ENCODE data around the gene ADAMTSL3. TPM values are rescaled to one million over a fixed set of nuclear protein-coding genes. Genes with fewer than 3 reads are reported as not detected.

The ADAMTSL3 gene
- total RNA-seq, 2 donors from 2014 or later: not detected

GRCh38 chr15:83794209-83794608, 140.3 kb downstream of the ADAMTSL3 start:
- Mint-ChIP-seq H3K4me1 (no peaks in the 10 kb centered on the region), H3K27ac (no peak overlapping the region), H3K36me3 (ENCODE audit: low read depth) (no peaks in the 10 kb centered on the region), H3K27me3 (peaks cover 7% of the 10 kb centered on the region), H3K4me3 (no peak overlapping the region)
- DNase-seq (no peak), ATAC-seq (no peak)
- no peaks in the 10 kb centered on the region for H3K9me3 ChIP-seq (ENCODE audit: control insufficient read depth, low read length, poor library complexity, severe bottlenecking)

DNA sequence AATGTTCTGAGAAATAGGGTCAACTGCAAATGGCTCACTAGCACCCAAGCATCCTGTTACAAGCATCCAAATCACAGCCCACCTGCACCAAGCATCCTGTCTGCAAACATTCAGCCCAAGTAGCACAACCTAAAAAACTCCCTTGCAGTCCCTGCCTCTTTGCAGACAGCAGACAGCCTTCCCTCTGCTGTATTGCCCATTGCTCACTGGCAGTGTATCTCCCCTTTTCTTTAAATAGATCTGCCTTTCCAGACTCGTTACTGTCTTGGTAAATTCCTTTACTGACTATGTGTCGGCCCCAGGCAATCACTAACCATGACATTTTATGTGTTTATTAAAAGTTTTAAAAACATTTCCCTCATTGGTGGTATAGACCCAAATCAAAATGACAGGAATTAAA, 155.4 kb downstream of the ADAMTSL3 start:
- ATAC-seq (no peak), DNase-seq (no peak)
- no peaks in the 10 kb centered on the region for H3K4me1 Mint-ChIP-seq
- H3K9me3 ChIP-seq (ENCODE audit: control insufficient read depth, low read length, poor library complexity, severe bottlenecking): no peaks in the 10 kb centered on the region
- no peak overlapping the region for H3K4me3 Mint-ChIP-seq
- no peak overlapping the region for H3K27ac Mint-ChIP-seq
- peaks cover 7% of the 10 kb centered on the region for H3K27me3 Mint-ChIP-seq
- H3K36me3 Mint-ChIP-seq (ENCODE audit: low read depth): no peaks in the 10 kb centered on the region

DNA sequence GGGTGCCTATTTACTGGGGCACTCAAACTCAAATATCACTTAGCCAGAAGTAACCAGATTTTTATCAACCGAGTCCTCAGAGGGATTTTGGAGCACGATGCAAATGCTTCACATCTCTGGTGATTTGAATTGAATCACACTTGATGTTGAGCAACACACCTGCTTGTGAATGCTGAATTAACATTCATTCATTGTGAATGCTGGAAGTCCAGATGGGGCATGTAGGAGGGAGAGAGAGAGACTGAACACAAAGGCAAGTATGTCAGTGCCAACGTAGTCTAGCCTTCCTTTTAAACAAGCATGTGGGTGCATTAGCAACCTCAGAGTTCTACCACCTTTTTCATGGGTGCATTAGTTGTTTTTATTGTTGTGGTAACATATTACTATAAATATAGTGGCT, 156.2 kb downstream of the ADAMTSL3 start:
- DNase-seq (no peak), ATAC-seq (no peak)
- no peaks in the 10 kb centered on the region for H3K4me1 Mint-ChIP-seq
- H3K4me3 Mint-ChIP-seq: no peak overlapping the region
- H3K9me3 ChIP-seq (ENCODE audit: control insufficient read depth, low read length, poor library complexity, severe bottlenecking): no peaks in the 10 kb centered on the region
- H3K27me3 Mint-ChIP-seq: peaks cover 10% of the 10 kb centered on the region
- no peak overlapping the region for H3K27ac Mint-ChIP-seq
- no peaks in the 10 kb centered on the region for H3K36me3 Mint-ChIP-seq (ENCODE audit: low read depth)

GRCh38 chr15:83813682-83814081, 159.8 kb downstream of the ADAMTSL3 start:
- no peak overlapping the region for H3K27ac Mint-ChIP-seq
- DNase-seq: no peak

GRCh38 chr15:83815506-83815905, 161.6 kb downstream of the ADAMTSL3 start:
- no peaks in the 10 kb centered on the region for H3K9me3 ChIP-seq (ENCODE audit: control insufficient read depth, low read length, poor library complexity, severe bottlenecking)
- no peaks in the 10 kb centered on the region for H3K4me1 Mint-ChIP-seq
- peaks cover 25% of the 10 kb centered on the region for H3K27me3 Mint-ChIP-seq
- no peaks in the 10 kb centered on the region for H3K36me3 Mint-ChIP-seq (ENCODE audit: low read depth)
- ATAC-seq (no peak), DNase-seq (no peak)
- H3K4me3 Mint-ChIP-seq: no peak overlapping the region
- H3K27ac Mint-ChIP-seq: no peak overlapping the region

More at GRCh38 chr15:83813682-83814081, 159.8 kb downstream of the ADAMTSL3 start:
- Mint-ChIP-seq H3K4me3 (no peak overlapping the region), H3K4me1 (no peaks in the 10 kb centered on the region), H3K27me3 (peaks cover 25% of the 10 kb centered on the region), H3K36me3 (ENCODE audit: low read depth) (no peaks in the 10 kb centered on the region)
- H3K9me3 ChIP-seq (ENCODE audit: control insufficient read depth, low read length, poor library complexity, severe bottlenecking): no peaks in the 10 kb centered on the region
- ATAC-seq: no peak

DNA sequence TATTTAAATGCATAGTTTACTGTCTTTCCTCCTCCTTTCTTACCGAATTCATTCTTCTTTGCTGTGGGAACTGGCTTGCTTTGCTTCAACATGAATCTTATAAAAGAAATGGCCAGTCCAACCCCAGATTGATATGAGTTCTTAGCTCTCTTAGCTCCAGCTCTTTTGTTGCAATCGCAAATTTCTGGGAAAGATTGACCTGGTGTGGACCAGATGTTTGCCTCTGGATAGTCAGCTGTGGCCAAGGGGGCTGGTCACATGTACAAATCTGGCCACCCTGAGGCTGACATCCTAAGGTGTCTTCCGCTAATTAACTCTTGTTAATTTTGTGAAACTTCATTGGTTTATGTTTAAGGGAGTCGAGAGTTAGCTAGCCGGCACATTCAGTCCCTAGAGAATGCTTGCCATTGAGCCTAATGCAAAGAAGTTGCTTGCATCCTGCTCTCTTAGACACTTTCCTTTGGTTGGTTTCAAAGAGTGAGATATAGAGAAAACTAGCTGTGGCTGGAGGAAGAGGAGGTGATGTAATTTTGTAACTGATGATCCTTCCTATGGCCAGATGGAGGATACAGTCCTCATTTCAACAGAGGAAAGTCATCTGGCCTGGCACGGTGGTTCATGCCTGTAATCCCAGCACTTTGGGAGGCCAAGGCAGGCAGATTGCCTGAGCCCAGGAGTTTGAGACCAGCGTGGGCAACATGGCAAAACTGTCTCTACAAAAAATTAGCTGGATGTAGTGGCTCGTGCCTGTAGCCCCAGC, 162.4 kb downstream of the ADAMTSL3 start:
- Mint-ChIP-seq H3K27me3 (peaks cover 25% of the 10 kb centered on the region), H3K4me1 (no peaks in the 10 kb centered on the region), H3K27ac (no peak overlapping the region), H3K36me3 (ENCODE audit: low read depth) (no peaks in the 10 kb centered on the region), H3K4me3 (no peak overlapping the region)
- DNase-seq: no peak
- ATAC-seq: no peak
- no peaks in the 10 kb centered on the region for H3K9me3 ChIP-seq (ENCODE audit: control insufficient read depth, low read length, poor library complexity, severe bottlenecking)

- Mint-ChIP-seq H3K4me3 (no peak overlapping the region), H3K27me3 (peaks cover 21% of the 10 kb centered on the region), H3K27ac (no peak overlapping the region), H3K36me3 (ENCODE audit: low read depth) (no peaks in the 10 kb centered on the region), H3K4me1 (no peaks in the 10 kb centered on the region)
- no peak for DNase-seq
- no peak for ATAC-seq
- H3K9me3 ChIP-seq (ENCODE audit: control insufficient read depth, low read length, poor library complexity, severe bottlenecking): no peaks in the 10 kb centered on the region
Observed at GRCh38 chr15:83818591-83818990, 164.7 kb downstream of the ADAMTSL3 start.

DNA sequence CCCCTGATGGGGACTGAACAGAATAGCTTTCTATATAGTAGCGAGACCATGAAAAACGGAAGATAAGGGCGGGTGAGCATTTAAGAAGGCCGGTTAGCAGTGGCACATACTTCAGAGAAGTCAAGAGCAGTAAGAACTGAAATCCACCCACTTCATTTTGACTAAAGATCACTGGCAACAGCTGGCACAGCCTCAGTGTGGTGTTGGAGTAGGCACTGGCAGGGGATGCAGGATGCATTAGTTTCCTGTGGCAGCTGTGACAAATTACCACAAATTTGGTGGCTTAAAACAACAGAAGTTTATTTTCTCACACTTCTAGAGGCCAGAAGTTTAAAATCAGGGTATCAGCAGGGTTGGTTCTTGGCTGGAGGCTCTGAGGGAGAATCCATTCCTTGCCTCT, 176.5 kb downstream of the ADAMTSL3 start:
- H3K4me1 Mint-ChIP-seq: no peaks in the 10 kb centered on the region
- H3K9me3 ChIP-seq (ENCODE audit: control insufficient read depth, low read length, poor library complexity, severe bottlenecking): no peaks in the 10 kb centered on the region
- no peak overlapping the region for H3K27ac Mint-ChIP-seq
- no peaks in the 10 kb centered on the region for H3K27me3 Mint-ChIP-seq
- H3K36me3 Mint-ChIP-seq (ENCODE audit: low read depth): no peaks in the 10 kb centered on the region
- ATAC-seq (no peak), DNase-seq (no peak)
- no peak overlapping the region for H3K4me3 Mint-ChIP-seq

DNA sequence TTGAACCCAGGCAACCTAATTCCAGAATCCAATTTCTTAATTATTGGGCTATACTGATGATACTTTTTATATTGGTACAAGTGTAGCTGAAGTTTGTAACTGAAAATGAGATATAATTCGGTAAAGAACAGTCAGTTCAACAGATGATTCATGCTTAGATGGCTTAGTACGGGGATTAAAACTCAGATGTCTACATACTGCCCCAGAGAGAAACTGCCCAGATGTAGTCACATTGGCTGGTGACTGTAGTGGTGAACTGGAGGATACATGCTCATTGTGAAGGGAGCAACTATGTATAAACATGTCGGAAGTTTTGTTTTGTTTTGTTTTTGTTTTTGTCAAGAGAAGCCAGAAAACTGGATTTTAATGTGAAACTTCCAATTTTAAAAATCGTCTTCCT, 179.6 kb downstream of the ADAMTSL3 start:
- Mint-ChIP-seq H3K4me3 (no peak overlapping the region), H3K27ac (no peak overlapping the region)

GRCh38 chr15:83835479-83835878, 181.6 kb downstream of the ADAMTSL3 start:
- Mint-ChIP-seq H3K27me3 (no peaks in the 10 kb centered on the region), H3K4me1 (no peaks in the 10 kb centered on the region), H3K4me3 (no peak overlapping the region), H3K27ac (no peak overlapping the region), H3K36me3 (ENCODE audit: low read depth) (no peaks in the 10 kb centered on the region)
- ATAC-seq (no peak), DNase-seq (no peak)
- no peaks in the 10 kb centered on the region for H3K9me3 ChIP-seq (ENCODE audit: control insufficient read depth, low read length, poor library complexity, severe bottlenecking)

More for the DNA sequence above, 179.6 kb downstream of the ADAMTSL3 start:
- Mint-ChIP-seq H3K36me3 (ENCODE audit: low read depth) (no peaks in the 10 kb centered on the region), H3K4me1 (no peaks in the 10 kb centered on the region), H3K27me3 (no peaks in the 10 kb centered on the region)
- DNase-seq (no peak), ATAC-seq (no peak)
- no peaks in the 10 kb centered on the region for H3K9me3 ChIP-seq (ENCODE audit: control insufficient read depth, low read length, poor library complexity, severe bottlenecking)

- no peak for ATAC-seq
- no peaks in the 10 kb centered on the region for H3K4me1 Mint-ChIP-seq
Observed at GRCh38 chr15:83837945-83838571, 184.1 kb downstream of the ADAMTSL3 start.

GRCh38 chr15:83838763-83839162, 184.8 kb downstream of the ADAMTSL3 start:
- H3K36me3 Mint-ChIP-seq (ENCODE audit: low read depth): no peaks in the 10 kb centered on the region
- H3K4me3 Mint-ChIP-seq: no peak overlapping the region
- H3K4me1 Mint-ChIP-seq: no peaks in the 10 kb centered on the region
- ATAC-seq (no peak), DNase-seq (no peak)
- no peak overlapping the region for H3K27ac Mint-ChIP-seq
- no peaks in the 10 kb centered on the region for H3K9me3 ChIP-seq (ENCODE audit: control insufficient read depth, low read length, poor library complexity, severe bottlenecking)
- H3K27me3 Mint-ChIP-seq: peaks cover 4% of the 10 kb centered on the region

More at GRCh38 chr15:83837945-83838571, 184.1 kb downstream of the ADAMTSL3 start:
- H3K27me3 Mint-ChIP-seq: no peaks in the 10 kb centered on the region
- no peaks in the 10 kb centered on the region for H3K9me3 ChIP-seq (ENCODE audit: control insufficient read depth, low read length, poor library complexity, severe bottlenecking)
- no peaks in the 10 kb centered on the region for H3K36me3 Mint-ChIP-seq (ENCODE audit: low read depth)
- no peak for DNase-seq
- H3K4me3 Mint-ChIP-seq: no peak overlapping the region
- no peak overlapping the region for H3K27ac Mint-ChIP-seq

DNA sequence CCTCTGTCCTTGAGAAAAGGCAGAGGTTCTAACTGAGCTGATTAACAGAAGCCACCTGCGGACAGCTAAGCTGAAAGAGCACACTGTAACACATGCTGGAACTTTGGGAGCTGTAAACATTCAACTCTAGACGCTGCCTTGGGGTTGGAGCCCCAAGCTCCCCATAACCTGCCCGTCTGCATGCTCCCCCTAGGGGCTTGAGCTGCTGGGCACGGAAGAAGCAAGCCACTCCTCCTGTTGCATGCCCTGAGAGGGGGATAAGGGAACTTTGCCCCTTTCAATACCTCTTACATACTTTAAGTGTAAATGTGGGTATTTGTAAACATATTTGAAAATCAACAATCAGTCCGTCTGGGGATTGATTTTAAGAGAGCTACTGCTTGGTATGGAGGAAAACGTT, 188.4 kb downstream of the ADAMTSL3 start:
- Mint-ChIP-seq H3K27me3 (peaks cover 12% of the 10 kb centered on the region), H3K4me3 (no peak overlapping the region), H3K36me3 (ENCODE audit: low read depth) (no peaks in the 10 kb centered on the region), H3K4me1 (no peaks in the 10 kb centered on the region), H3K27ac (no peak overlapping the region)
- H3K9me3 ChIP-seq (ENCODE audit: control insufficient read depth, low read length, poor library complexity, severe bottlenecking): no peaks in the 10 kb centered on the region
- ATAC-seq (no peak), DNase-seq (no peak)

GRCh38 chr15:83843471-83843871, 189.5 kb downstream of the ADAMTSL3 start:
- Mint-ChIP-seq H3K27me3 (peaks cover 12% of the 10 kb centered on the region), H3K27ac (no peak overlapping the region), H3K4me3 (no peak overlapping the region), H3K36me3 (ENCODE audit: low read depth) (no peaks in the 10 kb centered on the region), H3K4me1 (no peaks in the 10 kb centered on the region)
- ATAC-seq: no peak
- no peak for DNase-seq
- no peaks in the 10 kb centered on the region for H3K9me3 ChIP-seq (ENCODE audit: control insufficient read depth, low read length, poor library complexity, severe bottlenecking)
